SK-N-MC (cell line): ENCODE measurements around the gene RALGAPA2.

Experiments used
- EZH2 ChIP-seq: fragments of 200-600 bp; sonication (generic); IDR thresholded peaks from one replicate; pipeline ENCODE4 v1.6.1; 2017; ENCODE audit warnings: antibody characterized with exemption
- FOXP2 ChIP-seq: optimal IDR thresholded peaks from 2 replicates; pipeline ENCODE3; 2011; ENCODE audit warnings: mild to moderate bottlenecking, moderate library complexity; ENCODE audit not compliant: insufficient read depth; ENCODE audit errors: extremely low read length, control extremely low read depth
- POLR2AphosphoS5 ChIP-seq: IDR thresholded peaks from 2 replicates; pipeline ENCODE4 v1.6.1; 2012; ENCODE audit warnings: mild to moderate bottlenecking, low read depth, low read length, borderline replicate concordance

GRCh38 chr20:20446001-20446400 is 266.4 kb downstream of the RALGAPA2 start:
- no peak for TF ChIP-seq EZH2
- TF ChIP-seq POLR2AphosphoS5 = no peak
- TF ChIP-seq FOXP2 = no peak
